Activated T-cell treated with anti-CD3 and anti-CD28 coated beads for 48 hours (primary cell): ENCODE measurements around the gene FAM83B.
"Not testable (repeated sequence)": the region's sequence is repeated elsewhere in the genome, so short reads cannot be mapped to it uniquely, and the experiment has no call there.

Experiments
- DNase-seq: peaks from one replicate; pipeline ENCODE4 v3.0.0-alpha.2; 2020; ENCODE audit warnings: low read depth

Gene FAM83B

GRCh38 chr6:54897462-54898189, 51.1 kb downstream of the FAM83B start:
- DNase-seq = no peak

- no peak for DNase-seq
These were observed 52.2 kb downstream of the FAM83B start for GRCh38 chr6:54898767-54899166.

DNA sequence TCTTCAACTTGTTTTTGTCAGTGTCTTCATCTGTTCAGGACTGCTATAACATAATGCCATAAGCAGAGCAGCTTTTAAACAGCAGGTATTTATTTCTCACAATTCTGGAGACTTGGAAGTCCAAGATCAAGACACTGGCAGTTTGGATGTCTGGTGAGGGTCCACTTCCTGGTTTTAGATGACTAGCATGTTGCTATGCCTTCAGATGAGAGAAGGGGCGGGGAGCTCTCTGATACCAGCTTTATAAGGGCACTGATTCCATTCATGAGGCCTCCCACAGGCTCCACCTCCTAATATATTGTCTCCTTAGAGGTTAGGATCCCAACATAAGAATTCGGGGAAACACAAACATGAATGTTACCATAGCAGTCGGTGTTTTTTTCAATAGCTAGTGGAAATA, 52.9 kb downstream of the FAM83B start:
- DNase-seq = no peak

GRCh38 chr6:54899986-54900385, 53.4 kb downstream of the FAM83B start:
- DNase-seq = no peak

DNA sequence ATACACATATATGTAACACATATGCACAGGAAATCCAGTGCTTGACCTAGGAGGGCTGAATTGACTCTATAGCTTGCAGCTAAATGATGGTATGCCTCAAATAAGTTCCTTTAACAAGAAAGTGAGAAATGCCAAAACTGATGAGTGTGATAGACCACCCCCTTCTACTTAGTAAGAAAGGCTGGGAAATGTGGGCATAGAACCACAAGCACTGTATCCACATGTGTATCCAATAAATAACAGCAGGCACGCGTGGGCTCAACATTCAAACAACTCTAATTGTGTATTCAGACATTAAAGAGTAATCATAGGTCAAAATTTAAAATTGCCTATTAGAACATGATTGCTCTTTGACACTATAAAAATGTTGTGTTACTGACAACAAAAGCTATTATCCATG, 54.1 kb downstream of the FAM83B start:
- no peak for DNase-seq

- no peak for DNase-seq
These were observed 57.3 kb downstream of the FAM83B start for GRCh38 chr6:54903884-54904283.

DNA sequence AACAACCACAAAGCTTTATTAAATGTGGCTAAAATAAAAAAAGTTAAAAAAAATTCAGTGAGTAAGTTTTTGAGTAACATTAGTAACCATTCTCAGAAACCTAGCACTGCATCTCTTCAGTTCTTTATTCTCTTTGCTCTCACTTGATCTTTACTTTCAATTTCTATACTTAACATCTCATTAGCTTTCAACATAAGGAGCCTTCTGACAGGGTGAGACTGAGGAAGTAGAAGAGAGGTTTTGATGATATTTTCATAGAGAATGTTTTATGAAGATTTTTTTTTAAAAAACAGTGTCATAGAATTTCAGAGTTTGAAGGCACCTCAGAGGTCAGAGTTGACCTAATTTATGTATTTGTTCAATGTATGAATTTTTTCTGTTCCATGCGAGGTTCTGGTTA, 60.8 kb downstream of the FAM83B start:
- no peak for DNase-seq

DNA sequence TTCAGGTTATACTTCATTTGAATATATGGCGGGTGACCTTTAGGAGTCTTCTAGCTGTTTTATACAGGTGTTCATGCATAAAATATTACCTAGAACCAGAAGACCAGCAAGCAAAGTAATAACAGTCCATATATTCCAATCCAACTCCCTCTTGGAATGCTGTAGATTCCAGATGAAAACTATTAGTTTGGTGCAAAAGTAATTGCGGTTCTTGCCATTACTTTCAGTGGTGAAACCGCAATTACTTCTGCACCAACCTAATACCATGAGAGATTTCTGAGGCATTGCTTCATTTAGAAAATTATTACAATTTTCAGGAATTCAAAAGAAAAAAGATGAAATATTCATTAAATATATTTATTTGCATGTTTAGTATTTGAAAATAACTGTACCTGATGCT, 62.6 kb downstream of the FAM83B start:
- DNase-seq = no peak

- DNase-seq = no peak
These were observed 63.9 kb downstream of the FAM83B start for GRCh38 chr6:54910431-54910884.

GRCh38 chr6:54910921-54911320, 64.3 kb downstream of the FAM83B start:
- no peak for DNase-seq

DNA sequence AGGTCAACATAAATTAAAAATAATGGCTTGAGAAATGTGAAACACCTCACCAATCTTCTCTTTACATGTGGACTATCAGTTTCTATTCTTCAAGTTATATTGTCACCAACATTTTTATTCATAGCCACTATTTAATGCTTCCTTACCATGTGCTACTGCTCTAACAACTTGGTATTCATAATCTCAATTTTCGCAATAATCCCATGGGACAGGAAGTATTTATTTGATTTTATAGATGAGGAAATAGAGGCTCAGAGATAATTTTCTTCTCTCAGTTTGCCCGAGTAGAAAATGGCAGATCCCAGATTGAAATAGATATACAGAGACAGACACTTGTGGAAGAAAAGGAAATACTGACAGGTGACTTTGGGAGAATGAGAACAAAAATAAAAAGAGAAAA, 66.6 kb downstream of the FAM83B start:
- DNase-seq = no peak

DNA sequence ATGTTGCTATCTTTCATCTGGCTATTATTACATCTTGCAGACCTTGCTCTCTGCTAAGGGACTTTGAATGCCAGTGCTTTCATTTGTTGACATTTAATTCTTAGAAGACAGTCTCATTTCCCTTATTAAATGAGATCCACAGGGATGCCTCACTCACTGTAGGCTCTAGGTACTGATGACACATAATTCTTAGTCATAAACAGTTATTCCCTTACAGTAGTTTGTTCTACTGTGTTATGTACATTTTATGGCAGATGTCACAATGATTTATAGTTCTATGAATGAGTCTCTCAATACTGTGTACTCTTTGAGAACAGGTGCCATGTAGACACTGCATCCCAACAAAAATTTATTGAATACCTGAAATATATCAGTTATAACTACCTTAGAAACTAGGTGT, 70.3 kb downstream of the FAM83B start:
- no peak for DNase-seq

- DNase-seq = no peak
These were observed 74.1 kb downstream of the FAM83B start for GRCh38 chr6:54920628-54921027.

DNA sequence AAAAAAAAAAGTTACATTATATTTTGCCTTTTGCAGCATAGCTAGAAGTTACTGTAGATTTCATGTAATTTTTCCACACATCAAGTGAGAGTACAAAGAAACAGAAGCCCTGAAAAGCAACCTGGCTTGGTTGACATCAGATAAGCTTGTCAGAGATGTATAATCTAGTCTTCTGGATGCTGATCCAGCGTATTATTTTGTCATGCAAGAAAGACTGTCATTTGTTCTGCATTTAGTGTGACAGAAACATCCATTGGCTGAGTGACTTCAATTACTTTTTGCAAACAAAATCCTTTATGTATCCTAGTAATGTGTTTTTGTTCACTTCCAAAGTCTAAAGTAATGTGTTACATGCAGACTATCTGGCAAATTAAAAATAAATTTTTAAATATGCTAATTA, 75.3 kb downstream of the FAM83B start:
- DNase-seq = no peak

GRCh38 chr6:54929245-54929909, 82.8 kb downstream of the FAM83B start:
- DNase-seq = no peak

DNA sequence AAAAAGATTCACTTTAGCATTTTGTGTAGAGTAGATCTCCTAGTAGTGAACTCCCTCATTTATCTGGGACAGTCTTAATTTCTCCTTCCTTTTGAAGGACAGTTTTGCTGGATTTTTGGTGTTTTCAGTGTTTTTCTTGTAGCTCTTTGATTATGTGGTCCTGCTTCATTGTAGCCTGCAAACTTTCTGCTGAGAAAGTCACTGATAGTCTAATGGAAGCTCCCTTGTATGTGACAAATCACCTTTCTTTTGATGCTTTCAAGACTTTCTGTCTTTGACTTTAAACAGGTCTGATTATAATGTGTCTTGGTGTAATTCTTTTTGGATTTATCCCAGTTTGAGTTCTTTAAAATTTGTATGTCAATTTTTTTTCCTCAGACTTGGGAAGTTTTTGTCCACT, 86.1 kb downstream of the FAM83B start:
- DNase-seq = no peak

- DNase-seq = no peak
These were observed 89.2 kb downstream of the FAM83B start for GRCh38 chr6:54935739-54936138.

GRCh38 chr6:54937371-54937770, 90.8 kb downstream of the FAM83B start:
- no peak for DNase-seq

DNA sequence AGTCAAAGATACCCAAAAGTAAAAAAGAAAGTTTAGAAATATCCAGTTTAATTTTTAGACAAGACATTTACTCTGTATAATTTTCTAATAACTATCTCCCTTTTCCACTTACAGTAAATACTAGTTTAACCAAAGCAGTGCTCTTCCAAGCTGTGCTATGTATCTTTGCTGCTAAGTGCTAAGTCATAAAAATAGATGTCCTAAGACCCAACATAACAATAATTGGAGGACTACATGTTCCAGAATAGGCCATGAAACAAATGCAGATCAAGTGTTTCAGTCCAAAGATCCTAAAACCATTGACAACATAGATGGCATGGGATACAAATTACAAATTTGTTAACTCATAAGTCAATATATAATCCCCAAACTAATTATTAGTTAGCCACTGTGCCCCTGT, 111.1 kb downstream of the FAM83B start:
- no peak for DNase-seq

- DNase-seq = no peak
These were observed 111.9 kb downstream of the FAM83B start for GRCh38 chr6:54958446-54958845.

- DNase-seq = no peak
These were observed 113.2 kb downstream of the FAM83B start for GRCh38 chr6:54959820-54960219.

GRCh38 chr6:54961372-54961771, 114.8 kb downstream of the FAM83B start:
- not testable (repeated sequence) for DNase-seq

GRCh38 chr6:54970337-54970736, 123.8 kb downstream of the FAM83B start:
- no peak for DNase-seq

DNA sequence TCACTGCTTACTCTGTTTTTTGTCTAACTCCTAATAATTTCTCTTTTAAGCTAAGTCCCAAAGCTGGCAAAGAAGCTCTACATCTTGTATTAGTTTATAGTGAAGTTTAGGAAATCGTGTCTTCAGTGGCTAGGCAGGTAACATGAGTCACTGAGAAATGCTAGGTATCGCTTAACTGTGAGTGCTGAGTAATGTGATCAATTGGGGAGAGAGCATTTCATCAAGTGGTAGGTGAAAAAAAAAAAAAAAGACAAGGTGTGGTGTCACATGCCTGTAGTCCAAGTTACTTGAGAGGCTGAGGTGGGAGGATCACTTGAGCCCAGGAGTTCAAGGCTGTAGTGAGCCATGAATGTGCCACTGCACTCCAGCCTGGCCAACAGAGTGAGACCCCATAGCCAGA, 125.3 kb downstream of the FAM83B start:
- no peak for DNase-seq
